Stimulated activated CD4-positive, alpha-beta T cell treated with anti-CD3 and anti-CD28 coated beads, Interleukin-4, amount 100 ng/mL, for 4 hours (primary cell): ENCODE data around the gene AURKB.
A peak's percentile ranks its signal among the peaks of the same experiment; 100 is the strongest.
"Not testable (repeated sequence)": the region's sequence is repeated elsewhere in the genome, so short reads cannot be mapped to it uniquely, and the experiment has no call there.

Experiments
- DNase-seq, 2 experiments: peaks; one replicate each; pipeline ENCODE4 v3.0.0-alpha.2; 2020

The AURKB gene

DNA sequence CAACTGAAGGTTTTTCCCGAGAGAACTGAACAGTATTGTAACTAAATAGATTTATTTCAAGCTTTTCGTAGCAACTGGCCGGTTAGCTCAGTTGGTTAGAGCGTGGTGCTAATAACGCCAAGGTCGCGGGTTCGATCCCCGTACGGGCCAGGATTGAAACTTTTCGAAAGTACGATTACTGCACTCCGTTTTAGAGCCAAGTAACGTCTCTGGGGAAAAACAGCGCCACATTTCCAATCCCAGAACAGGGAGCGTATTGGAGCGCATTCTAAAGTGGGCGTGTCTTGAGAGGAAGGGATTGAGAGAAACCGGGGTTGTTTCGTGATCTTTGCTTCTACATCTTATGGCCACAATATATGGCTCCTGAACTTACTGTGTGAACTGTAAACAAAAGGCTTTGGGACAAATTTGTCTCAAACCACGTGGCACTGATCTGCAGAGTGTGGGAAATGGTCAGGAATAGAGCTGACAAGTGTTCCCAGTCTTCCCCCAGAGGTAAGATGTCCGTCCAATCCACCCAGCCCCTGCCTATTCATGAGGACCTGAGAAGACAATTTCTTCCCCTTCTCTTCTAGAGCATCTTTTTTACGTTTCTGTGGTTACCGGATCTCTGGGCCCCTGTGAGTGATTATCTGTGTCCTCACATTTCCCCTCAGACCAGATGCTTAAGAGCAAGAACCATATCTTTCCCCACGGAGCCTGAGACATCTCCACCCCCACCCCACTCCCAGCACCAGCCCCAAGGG, 22.7 kb downstream of the AURKB start:
- peak; percentile 91 to 92 for DNase-seq

DNA sequence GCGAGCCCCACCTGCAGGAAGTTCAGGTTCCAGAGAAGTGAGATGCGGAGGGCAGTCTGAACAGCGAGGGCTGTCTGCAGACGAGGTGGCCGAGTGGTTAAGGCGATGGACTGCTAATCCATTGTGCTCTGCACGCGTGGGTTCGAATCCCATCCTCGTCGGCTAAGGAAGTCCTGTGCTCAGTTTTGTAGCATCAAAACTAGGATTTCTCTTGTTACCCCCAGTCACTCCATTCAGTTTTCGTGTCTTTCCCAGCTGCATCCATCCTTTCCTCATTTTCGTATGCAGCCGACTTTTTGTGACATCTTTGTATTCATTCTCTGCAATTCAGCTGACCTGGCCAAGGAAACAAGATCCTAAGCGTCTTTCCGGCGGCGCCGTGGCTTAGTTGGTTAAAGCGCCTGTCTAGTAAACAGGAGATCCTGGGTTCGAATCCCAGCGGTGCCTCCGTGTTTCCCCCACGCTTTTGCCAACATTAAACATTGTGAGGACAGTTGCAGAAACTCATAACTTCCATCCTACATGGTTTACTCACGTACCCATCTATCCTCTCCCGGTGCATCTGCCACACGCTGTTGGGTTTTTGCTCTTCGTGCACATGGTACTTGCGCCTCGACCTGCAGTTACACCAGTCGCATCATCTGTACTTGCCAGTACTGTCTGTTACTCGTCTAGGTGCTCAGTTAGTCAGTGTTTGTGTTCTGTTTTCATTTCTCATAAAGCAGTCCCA, 23.4 kb downstream of the AURKB start:
- peak; percentile 93 to 96 for DNase-seq

DNA sequence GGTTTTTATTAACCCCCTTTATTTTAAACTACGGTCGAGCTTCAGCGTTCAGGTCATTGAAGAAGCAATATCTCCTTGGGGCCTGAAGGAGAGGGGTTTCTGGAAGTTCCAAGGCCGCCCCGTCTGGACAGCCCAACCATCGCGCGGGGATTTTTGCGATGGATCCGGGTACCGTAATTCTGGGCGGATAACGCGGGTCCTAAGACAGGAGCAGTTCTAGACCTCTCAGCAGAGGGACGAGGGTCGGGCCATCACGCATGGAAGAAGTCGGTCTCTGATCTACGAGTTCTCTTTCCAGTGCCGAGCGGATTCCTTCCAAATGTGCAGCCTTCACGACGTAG, 24.0 kb downstream of the AURKB start:
- DNase-seq = no peak

GRCh38 chr17:8185582-8186445, 24.6 kb downstream of the AURKB start:
- DNase-seq = peak; percentile 86 to 96

GRCh38 chr17:8176998-8177731, 33.2 kb downstream of the AURKB start:
- DNase-seq = no peak

DNA sequence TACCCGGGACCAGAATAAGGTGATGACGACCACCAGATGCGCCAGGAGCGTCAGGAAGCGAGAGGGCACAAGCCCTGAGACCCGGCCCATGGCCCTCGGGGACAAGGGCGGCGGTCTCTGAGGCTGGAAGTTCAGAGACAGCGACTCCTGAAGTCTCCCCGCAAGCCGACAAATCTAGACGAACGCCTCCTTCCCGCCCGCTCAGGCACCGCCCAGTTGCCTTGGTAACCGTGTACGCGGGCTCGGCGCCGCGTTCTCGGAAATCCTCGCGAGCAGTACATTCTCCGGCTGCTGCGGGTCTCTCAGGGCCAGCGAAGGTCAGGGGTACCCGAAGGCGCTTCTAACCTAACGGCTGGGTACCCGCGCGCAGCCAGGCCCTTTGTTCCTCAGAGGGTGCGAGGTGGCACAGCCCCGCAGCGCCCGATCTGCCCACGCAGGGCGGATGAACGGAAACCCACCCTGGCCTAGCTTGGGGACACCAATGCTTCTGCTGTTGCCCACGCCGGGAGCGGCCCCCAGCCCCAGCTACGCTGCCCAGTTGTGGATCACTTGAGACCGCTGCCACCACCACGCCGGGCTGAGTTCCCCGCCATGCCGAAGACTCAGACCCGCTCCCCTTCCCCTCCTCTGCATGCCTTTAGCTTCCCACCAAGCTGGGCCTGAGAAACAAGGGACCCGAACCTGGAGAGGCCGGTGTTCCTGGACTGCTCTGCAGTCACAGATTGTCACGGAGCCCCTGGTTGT, 34.0 kb downstream of the AURKB start, which contains the start of gene TMEM107:
Gene TMEM107 (minus strand): TSS at position 184 of the 744 bp plus-strand sequence. CDS start 94 bp downstream, at position 90.
- DNase-seq = peak; percentile 81 to 85

DNA sequence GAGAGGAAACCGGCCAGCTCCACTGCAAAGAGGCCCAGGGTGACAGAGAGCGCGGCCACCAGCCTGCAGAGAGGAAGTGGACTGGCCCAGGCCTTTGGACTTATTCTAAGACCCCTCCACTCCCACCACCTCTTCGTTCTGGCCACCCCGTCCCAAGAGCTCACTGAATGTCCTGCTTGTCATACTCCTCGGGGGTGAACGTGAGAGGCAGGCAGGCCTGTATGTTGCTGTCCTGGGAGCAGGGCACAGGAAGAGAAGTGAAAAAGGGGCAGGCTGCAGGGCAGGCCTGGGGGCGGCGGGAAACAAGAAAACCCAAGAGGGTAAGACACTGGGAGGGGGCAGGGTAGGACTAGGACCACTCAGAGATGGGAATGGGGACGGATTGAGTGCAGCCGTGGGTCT, 34.6 kb downstream of the AURKB start:
- no peak for DNase-seq

GRCh38 chr17:8173871-8174322, 36.5 kb downstream of the AURKB start:
- no peak for DNase-seq

DNA sequence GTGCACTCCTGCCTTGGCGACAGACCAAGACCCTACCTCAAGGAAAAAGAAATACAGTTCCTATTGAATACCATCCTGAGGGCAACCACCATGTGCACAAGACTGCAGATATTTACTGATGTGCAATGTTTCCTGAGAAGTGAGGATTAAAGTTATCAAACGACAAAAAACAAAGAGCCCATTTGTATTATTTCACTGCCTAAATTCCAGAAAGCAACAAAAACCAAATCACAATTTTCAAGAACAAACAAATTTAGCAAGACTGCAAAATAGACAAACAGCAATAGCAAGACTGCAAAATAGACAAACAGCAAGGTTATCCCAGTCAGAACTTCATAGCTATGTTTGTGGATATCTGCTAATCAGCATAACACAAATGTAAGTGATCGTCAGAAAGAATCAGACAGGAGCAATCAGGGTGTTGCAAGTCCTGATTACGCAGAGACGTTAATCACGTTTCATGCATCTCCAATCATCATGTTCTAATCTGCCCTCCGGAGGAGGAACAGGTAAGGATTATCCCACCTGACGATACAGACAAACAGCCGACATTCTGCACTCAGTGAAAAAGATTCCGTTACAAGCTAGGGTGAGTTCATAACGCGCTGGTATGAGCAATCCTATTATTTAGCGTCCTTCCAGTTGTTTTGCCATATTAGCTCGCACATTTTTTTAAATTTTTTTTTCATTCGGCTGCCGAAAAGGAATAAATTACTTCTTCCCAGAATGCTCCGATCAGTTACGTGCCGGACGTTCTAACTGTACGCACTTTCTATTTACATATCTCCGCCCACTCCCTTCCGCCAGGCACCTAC, 37.1 kb downstream of the AURKB start:
- peak; percentile 64 to 82 for DNase-seq

GRCh38 chr17:8170186-8170585, 40.2 kb downstream of the AURKB start:
- not testable (repeated sequence) for DNase-seq

DNA sequence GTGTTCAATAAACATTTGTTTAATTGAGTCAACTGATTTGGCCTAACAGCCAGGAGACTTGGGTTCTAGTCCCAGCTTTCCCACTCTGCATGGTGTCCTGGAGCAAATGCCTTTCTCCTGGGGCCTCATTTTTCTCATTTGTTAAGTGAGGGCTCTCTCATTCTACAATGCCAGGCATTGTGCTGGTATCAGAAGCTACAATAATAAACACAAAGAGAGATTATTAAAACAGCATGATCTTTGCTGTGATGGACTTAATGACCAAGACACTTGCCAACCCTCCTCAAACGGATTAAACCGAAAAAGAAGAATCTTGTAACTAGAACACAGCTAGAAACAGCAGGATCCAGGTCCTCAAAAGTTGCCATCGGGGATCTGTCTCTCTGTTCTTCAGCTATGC, 42.8 kb downstream of the AURKB start:
- no peak for DNase-seq

DNA sequence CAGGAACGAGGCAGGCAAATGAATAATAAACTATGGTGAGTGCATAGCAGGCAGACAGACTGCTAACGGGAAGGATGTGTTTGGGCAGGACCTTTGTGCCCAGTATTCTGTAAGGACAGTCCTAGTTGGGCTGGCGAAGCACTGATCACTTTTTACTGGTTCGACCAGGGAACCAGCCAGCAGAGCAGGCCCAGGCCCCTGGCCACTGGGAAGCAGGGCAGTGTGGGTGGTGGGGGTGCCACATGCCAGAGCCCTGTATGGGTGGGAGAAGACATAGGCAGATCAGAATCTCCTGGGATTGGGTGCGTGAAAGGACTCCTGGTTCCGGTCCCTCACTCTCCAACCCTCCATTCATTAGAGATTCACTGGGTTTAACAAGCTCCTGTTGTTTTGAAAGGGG, 43.6 kb downstream of the AURKB start:
- DNase-seq = no peak

- DNase-seq = no peak
These were observed 45.6 kb downstream of the AURKB start for GRCh38 chr17:8164815-8165131.

DNA sequence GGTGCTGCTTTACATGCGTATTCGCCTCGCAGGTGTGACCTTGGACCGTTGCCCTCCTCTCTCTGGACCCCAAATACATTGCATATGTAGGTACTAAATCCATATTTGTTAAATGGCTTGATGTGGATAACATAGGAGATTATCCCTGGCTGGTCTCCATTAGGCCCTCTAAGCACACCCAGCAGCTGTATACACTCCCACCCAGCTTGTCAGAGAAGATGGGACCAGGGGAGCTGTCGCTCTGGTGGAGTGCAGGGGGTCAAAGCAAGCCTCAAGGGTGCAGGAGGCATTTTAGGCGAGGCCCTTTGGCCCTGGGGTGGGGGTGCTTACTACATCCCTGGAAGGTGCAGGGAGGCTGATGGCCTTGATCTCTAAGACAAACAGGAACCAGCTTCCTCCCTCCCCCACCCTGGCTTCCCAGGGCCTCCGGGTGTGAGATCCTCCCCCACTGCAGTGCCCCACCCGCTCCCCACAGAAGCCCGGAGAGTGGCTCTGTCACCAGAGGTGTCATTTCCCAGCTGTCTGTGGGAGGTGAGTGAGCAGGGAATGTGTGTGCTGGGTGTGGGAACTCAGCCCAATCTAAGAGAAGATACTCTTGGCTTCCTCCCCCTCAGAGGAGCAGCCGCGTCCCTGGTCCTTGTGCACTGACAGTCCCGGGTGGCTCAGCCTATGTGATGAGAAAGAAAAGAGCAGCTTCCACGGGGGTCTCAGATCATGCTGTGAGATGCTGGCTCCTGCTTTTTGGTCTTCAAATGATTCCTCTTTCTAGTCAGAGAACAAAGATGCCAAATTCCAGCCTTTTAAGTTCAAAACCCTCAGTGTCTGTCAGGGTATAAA, 46.2 kb downstream of the AURKB start:
- DNase-seq = peak; percentile 60 to 62

- no peak for DNase-seq
These were observed 47.1 kb downstream of the AURKB start for GRCh38 chr17:8162997-8163977.

DNA sequence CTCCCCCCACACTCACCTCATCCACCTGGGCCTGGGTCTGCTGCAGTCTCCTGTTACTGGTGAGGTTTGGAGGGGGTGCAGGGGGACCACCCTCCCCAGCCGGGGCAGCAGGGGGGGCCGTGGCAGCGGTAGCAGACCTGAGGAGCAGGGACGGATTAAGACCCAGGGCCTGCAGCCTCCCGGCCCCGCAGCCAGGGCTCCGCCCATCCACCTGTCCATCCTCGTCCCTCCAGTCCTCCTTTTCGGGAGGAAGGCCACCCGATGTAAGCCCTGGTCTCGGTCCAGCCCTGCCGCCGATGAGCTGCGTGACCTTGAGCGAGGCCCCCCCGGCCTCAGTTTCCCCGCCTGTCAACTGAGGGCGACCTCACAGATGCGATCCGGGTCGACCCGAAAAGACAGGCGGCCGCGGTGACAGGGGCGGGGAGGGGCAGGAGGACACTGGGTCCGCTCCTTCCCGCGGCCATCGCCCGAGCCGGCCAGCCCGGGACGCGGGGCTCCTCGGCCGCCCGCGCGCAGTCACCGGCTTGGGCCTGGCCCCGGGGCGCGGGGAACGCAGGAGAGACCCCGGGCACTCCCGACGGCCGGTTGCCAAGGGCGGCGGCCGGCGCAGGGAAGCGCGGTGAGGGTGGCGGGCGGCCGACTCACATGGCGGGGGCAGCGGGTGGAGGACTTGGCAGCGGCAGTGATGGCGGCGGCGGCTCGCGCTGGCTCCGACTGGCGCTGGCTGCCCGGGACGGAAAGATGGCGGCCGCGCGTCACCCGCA, 48.0 kb downstream of the AURKB start, which contains the start of gene VAMP2:
Gene VAMP2 (minus strand): TSS at position 716 of the 764 bp plus-strand sequence. CDS start 69 bp downstream, at position 647.
- DNase-seq = peak; percentile 75 to 82

DNA sequence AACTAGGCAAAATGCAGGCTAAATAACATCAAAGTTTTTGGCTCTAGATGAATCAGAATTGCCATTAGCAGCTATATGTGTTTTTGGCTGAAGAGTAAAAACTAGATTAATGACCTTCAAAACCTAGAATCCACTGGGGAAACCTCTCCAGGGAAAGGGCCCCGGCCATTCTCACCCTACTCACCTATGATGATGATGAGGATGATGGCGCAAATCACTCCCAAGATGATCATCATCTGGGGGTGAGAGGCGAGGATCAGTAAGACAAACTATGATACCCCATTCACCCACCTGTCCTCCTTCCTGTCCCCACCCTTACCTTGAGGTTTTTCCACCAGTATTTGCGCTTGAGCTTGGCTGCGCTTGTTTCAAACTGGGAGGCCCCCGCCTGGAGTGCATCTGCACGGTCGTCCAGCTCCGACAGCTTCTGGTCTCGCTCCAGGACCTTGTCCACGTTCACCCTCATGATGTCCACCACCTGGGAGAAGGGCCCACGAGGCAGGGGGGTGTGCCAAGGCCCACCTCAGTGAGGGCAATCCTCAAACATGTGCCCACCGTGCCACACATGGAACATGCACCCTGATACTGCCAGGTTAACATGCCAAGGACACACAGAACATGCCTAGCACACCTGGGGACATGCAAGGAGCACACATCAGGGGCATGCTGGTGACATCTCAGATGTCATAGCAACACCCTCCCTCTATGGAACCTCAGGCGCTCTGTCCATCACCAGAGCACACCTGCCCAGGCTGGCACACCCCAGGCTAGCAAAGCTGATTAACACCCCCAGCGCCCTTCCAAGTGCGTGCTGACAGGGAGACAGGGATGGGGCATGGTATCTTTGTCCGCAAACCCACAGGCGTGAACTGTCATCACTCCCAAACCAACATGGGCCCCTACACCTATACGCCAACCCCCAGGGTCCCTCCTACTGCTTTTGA, 48.8 kb downstream of the AURKB start:
- DNase-seq = no peak
